HAP-1 (cell line): ENCODE data around the gene GALT.

Experiments
- DNase-seq, 2 experiments: peaks; one replicate each; pipeline ENCODE4 v3.0.0-alpha.2; 2016 to 2020; ENCODE audit warnings: low spot score in 2 of 2
- H3K27me3 ChIP-seq: fragments of 250-450 bp; sonication (Bioruptor Pico); 2 replicates; pipeline ENCODE4 v1.5.1; 2020; ENCODE audit warnings: low read depth, mild to moderate bottlenecking, moderate library complexity
- H3K36me3 ChIP-seq: fragments of 250-450 bp; sonication (Bioruptor Pico); replicated peaks from 2 replicates; pipeline ENCODE4 v1.5.1; 2020; ENCODE audit warnings: mild to moderate bottlenecking
- H3K4me1 ChIP-seq: fragments of 250-450 bp; sonication (Bioruptor Pico); 2 replicates; pipeline ENCODE4 v1.5.1; 2020; ENCODE audit warnings: mild to moderate bottlenecking
- H3K4me3 ChIP-seq: fragments of 250-450 bp; sonication (Bioruptor Pico); 2 replicates; pipeline ENCODE4 v1.5.1; 2020; ENCODE audit warnings: mild to moderate bottlenecking, moderate library complexity
- H3K9me3 ChIP-seq: fragments of 250-450 bp; sonication (Bioruptor Pico); 2 replicates; pipeline ENCODE4 v1.5.1; 2020; ENCODE audit warnings: mild to moderate bottlenecking, moderate library complexity
- in situ Hi-C: fragments of 300-500 bp; cut with MboI; formaldehyde crosslinking; loops from 3 replicates; pipeline ENCODE4 v1.14.3; 2020; ENCODE audit warnings: low sequenced_read_pairs, inconsistent platforms, mixed read lengths

The GALT gene

GRCh38 chr9:34688329-34689115, 42.0 kb downstream of the GALT start:
- Histone ChIP-seq H3K4me3 (no peak overlapping the region), H3K27me3 (no peaks in the 10 kb centered on the region), H3K4me1 (no peaks in the 10 kb centered on the region), H3K9me3 (peaks cover 7% of the 10 kb centered on the region), H3K36me3 (no peaks in the 10 kb centered on the region)
- no peak for DNase-seq
- in situ Hi-C loops = no loop called here

GRCh38 chr9:34689116-34689470, 42.6 kb downstream of the GALT start:
- in situ Hi-C loops = no loop called here
- H3K4me1 ChIP-seq = no peaks in the 10 kb centered on the region
- no peaks in the 10 kb centered on the region for H3K36me3 ChIP-seq
- H3K9me3 ChIP-seq = peaks cover 7% of the 10 kb centered on the region
- no peak overlapping the region for H3K4me3 ChIP-seq
- no peaks in the 10 kb centered on the region for H3K27me3 ChIP-seq
- no peak for DNase-seq

- Histone ChIP-seq H3K27me3 (no peaks in the 10 kb centered on the region), H3K4me1 (no peaks in the 10 kb centered on the region), H3K4me3 (no peak overlapping the region), H3K36me3 (no peaks in the 10 kb centered on the region), H3K9me3 (peaks cover 7% of the 10 kb centered on the region)
- in situ Hi-C loops = no loop called here
- DNase-seq = no peak
Observed at GRCh38 chr9:34689512-34689911, 43.0 kb downstream of the GALT start.

GRCh38 chr9:34690983-34691935, 44.8 kb downstream of the GALT start, which contains the start of gene CCL19:
CCL19 (minus strand) TSS chr9:34691276; CDS start chr9:34691139, 137 bp downstream.
- H3K9me3 ChIP-seq = peaks cover 7% of the 10 kb centered on the region
- H3K27me3 ChIP-seq = no peaks in the 10 kb centered on the region
- no peaks in the 10 kb centered on the region for H3K4me1 ChIP-seq
- H3K4me3 ChIP-seq = no peak within 1 kb of the TSS
- H3K36me3 ChIP-seq = no peaks in the 10 kb centered on the region
- no peak for DNase-seq
- in situ Hi-C loops = no loop called here

- Histone ChIP-seq H3K9me3 (peaks cover 7% of the 10 kb centered on the region), H3K36me3 (no peaks in the 10 kb centered on the region), H3K4me1 (no peaks in the 10 kb centered on the region), H3K27me3 (no peaks in the 10 kb centered on the region; the same call in 1 of the 2 replicates), H3K4me3 (no peak overlapping the region)
- in situ Hi-C loops = no loop called here
- no peak for DNase-seq
Observed at GRCh38 chr9:34691936-34692315, 45.5 kb downstream of the GALT start.

GRCh38 chr9:34693560-34693959, 47.1 kb downstream of the GALT start:
- Histone ChIP-seq H3K36me3 (no peaks in the 10 kb centered on the region), H3K4me3 (no peak overlapping the region), H3K9me3 (peaks cover 7% of the 10 kb centered on the region), H3K4me1 (no peaks in the 10 kb centered on the region), H3K27me3 (peaks cover 2% of the 10 kb centered on the region; the same call in 1 of the 2 replicates)
- no peak for DNase-seq
- in situ Hi-C loops = no loop called here

GRCh38 chr9:34694811-34695210, 48.3 kb downstream of the GALT start:
- DNase-seq = no peak
- in situ Hi-C loops = no loop called here
- H3K4me3 ChIP-seq = no peak overlapping the region
- peaks cover 2% of the 10 kb centered on the region; the same call in 1 of the 2 replicates for H3K27me3 ChIP-seq
- H3K4me1 ChIP-seq = no peaks in the 10 kb centered on the region
- H3K9me3 ChIP-seq = peaks cover 7% of the 10 kb centered on the region
- no peaks in the 10 kb centered on the region for H3K36me3 ChIP-seq
